Osteoblast (primary cell): ENCODE measurements around the gene ELMO1. TPM values are rescaled to one million over a fixed set of nuclear protein-coding genes. Genes with fewer than 3 reads are reported as not detected.

Experiments
- DNase-seq: peaks from one replicate; pipeline ENCODE4 v3.0.0; 2011; ENCODE audit warnings: low spot score, mixed read lengths; ENCODE audit not compliant: insufficient read length; ENCODE audit errors: missing footprints
- H2AFZ ChIP-seq: 2 replicates; pipeline ENCODE4 v1.6.0; 2011; ENCODE audit warnings: mild to moderate bottlenecking, low read length
- H3K27ac ChIP-seq: 2 replicates; pipeline ENCODE4 v1.5.1; 2011; ENCODE audit warnings: mild to moderate bottlenecking, low read depth, low read length, moderate library complexity
- H3K27me3 ChIP-seq: 2 replicates; pipeline ENCODE4 v1.6.0; 2012; ENCODE audit warnings: mild to moderate bottlenecking, control low read depth, inconsistent platforms, low read length, moderate library complexity; ENCODE audit not compliant: insufficient read depth
- H3K36me3 ChIP-seq: 2 replicates; pipeline ENCODE4 v1.5.1; 2011; ENCODE audit warnings: mild to moderate bottlenecking, low read length, control low read depth, moderate library complexity; ENCODE audit not compliant: insufficient read depth
- H3K4me1 ChIP-seq: 2 replicates; pipeline ENCODE4 v1.5.1; 2011; ENCODE audit warnings: mild to moderate bottlenecking, low read length, control low read depth, moderate library complexity; ENCODE audit not compliant: insufficient read depth
- H3K4me2 ChIP-seq: 2 replicates; pipeline ENCODE4 v1.6.0; 2011; ENCODE audit warnings: mild to moderate bottlenecking, low read length; ENCODE audit not compliant: insufficient read depth
- H3K4me3 ChIP-seq: fragments of 200-600 bp; sonication (generic); 3 replicates; pipeline ENCODE4 v1.5.1; 2012; ENCODE audit warnings: mild to moderate bottlenecking, low read length, inconsistent platforms; ENCODE audit not compliant: insufficient read depth
- H3K79me2 ChIP-seq: 2 replicates; pipeline ENCODE4 v1.6.0; 2012; ENCODE audit warnings: mild to moderate bottlenecking, low read length, control low read depth, inconsistent platforms; ENCODE audit not compliant: insufficient read depth
- H3K9me3 ChIP-seq: 2 replicates; pipeline ENCODE4 v1.5.1; 2011; ENCODE audit warnings: low read depth, low read length, control low read depth
- H4K20me1 ChIP-seq: 2 replicates; pipeline ENCODE4 v1.6.0; 2012; ENCODE audit warnings: mild to moderate bottlenecking, low read length, control low read depth; ENCODE audit not compliant: insufficient read depth
- CTCF ChIP-seq: IDR thresholded peaks from 2 replicates; pipeline ENCODE4 v1.5.1; 2011; ENCODE audit warnings: mild to moderate bottlenecking, low read depth, low read length, moderate library complexity; ENCODE audit errors: extremely low read depth
- total RNA-seq: library from RNA; depleted of rRNA; stranded (reverse); fragments of >200 nt; gene quantifications from 2 replicates; pipeline ENCODE4 v1.2.3, GENCODE V29; 2012

The ELMO1 gene
- total RNA-seq, 1 donor: 2.2 TPM

GRCh38 chr7:36916116-36916515, 532.5 kb downstream of the ELMO1 start:
- H3K79me2 ChIP-seq: no peaks in the 10 kb centered on the region
- H2AFZ ChIP-seq: no peak overlapping the region
- no peak for TF ChIP-seq CTCF
- no peaks in the 10 kb centered on the region for H3K27me3 ChIP-seq
- no peak for DNase-seq
- H3K36me3 ChIP-seq: no peaks in the 10 kb centered on the region
- no peaks in the 10 kb centered on the region for H3K4me1 ChIP-seq
- no peaks in the 10 kb centered on the region for H3K9me3 ChIP-seq
- no peak overlapping the region for H3K27ac ChIP-seq
- no peaks in the 10 kb centered on the region for H4K20me1 ChIP-seq
- no peak overlapping the region for H3K4me2 ChIP-seq
- H3K4me3 ChIP-seq: no peak overlapping the region

- Histone ChIP-seq H3K79me2 (no peaks in the 10 kb centered on the region), H3K9me3 (no peaks in the 10 kb centered on the region), H4K20me1 (no peaks in the 10 kb centered on the region), H3K4me3 (no peak overlapping the region), H3K27me3 (no peaks in the 10 kb centered on the region), H2AFZ (no peak overlapping the region), H3K27ac (no peak overlapping the region), H3K4me1 (no peaks in the 10 kb centered on the region), H3K36me3 (no peaks in the 10 kb centered on the region), H3K4me2 (no peak overlapping the region)
- TF ChIP-seq CTCF: no peak
- DNase-seq: no peak
Observed at GRCh38 chr7:36911788-36912187, 536.9 kb downstream of the ELMO1 start.

DNA sequence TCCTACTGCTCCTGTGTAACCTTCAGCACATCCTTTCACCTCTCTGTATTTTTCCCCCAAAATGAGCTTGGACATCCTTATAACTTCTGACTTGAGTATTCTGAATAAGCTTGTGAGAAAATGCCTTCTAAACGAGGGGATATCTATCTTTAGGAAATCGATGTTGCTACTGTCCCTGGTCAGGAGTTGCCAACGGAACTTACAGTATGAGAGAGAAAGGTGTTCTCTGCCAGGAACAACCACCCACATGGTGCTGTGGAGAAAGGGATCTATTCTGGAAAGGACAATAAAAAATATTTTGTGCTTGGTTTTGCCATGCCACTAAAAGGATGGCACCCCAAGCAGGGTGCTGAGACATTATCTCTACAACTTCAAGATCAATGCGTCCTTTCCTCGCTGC, 537.8 kb downstream of the ELMO1 start:
- Histone ChIP-seq H2AFZ (no peak overlapping the region), H3K4me2 (no peak overlapping the region), H3K79me2 (no peaks in the 10 kb centered on the region), H3K36me3 (no peaks in the 10 kb centered on the region), H3K4me1 (no peaks in the 10 kb centered on the region), H3K9me3 (no peaks in the 10 kb centered on the region), H3K27ac (no peak overlapping the region), H3K27me3 (no peaks in the 10 kb centered on the region), H4K20me1 (no peaks in the 10 kb centered on the region), H3K4me3 (no peak overlapping the region)
- no peak for DNase-seq
- no peak for TF ChIP-seq CTCF

DNA sequence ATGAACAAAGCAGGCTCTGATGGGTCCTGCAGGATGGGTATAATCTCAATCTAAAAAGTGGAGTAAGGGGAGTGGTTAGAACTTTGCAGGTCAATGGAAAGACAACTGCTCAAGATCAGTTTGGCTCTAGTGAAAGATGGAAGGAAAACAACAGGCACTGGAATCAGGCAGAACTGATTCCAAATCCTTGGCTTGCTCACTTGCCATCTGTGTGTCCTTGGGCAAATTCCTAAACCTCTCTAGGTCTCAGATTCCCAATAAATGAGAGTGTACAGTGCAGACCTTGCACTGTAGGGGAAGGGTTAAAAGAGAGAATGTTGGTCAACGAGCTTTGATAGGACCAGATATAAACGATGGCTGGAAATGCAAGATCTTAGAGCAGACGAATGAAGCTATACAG, 538.3 kb downstream of the ELMO1 start:
- TF ChIP-seq CTCF: no peak
- H3K4me3 ChIP-seq: no peak overlapping the region
- no peaks in the 10 kb centered on the region for H3K79me2 ChIP-seq
- no peaks in the 10 kb centered on the region for H3K27me3 ChIP-seq
- no peak overlapping the region for H3K4me2 ChIP-seq
- no peaks in the 10 kb centered on the region for H4K20me1 ChIP-seq
- H3K9me3 ChIP-seq: no peaks in the 10 kb centered on the region
- H3K4me1 ChIP-seq: no peaks in the 10 kb centered on the region
- no peaks in the 10 kb centered on the region for H3K36me3 ChIP-seq
- DNase-seq: no peak
- no peak overlapping the region for H2AFZ ChIP-seq
- H3K27ac ChIP-seq: no peak overlapping the region
